Activated T-helper 2 cell treated with anti-CD3 and anti-CD28 coated beads, Interferon-gamma antibody, Interleukin-2, Interleukin-4, amounts not matched to agents 10 μg/mL and 5 μg/mL and 100 μg/mL, durations not matched to agents 14 hours and 24 hours and 36 hours (primary cell): ENCODE results near the gene RHBDD1. TPM values are rescaled to one million over a fixed set of nuclear protein-coding genes. Genes with fewer than 3 reads are reported as not detected.
"Not testable (repeated sequence)": the region's sequence is repeated elsewhere in the genome, so short reads cannot be mapped to it uniquely, and the experiment has no call there.

ENCODE experiments used
- DNase-seq: peaks from one replicate; pipeline ENCODE4 v3.0.0; 2021; ENCODE audit warnings: low spot score
- H3K27ac Mint-ChIP-seq: one replicate; pipeline ENCODE4 v1.8.0; 2021; ENCODE audit warnings: mixed read lengths
- H3K27me3 Mint-ChIP-seq: one replicate; pipeline ENCODE4 v1.8.0; 2021; ENCODE audit warnings: low read depth, mixed read lengths
- H3K36me3 Mint-ChIP-seq: one replicate; pipeline ENCODE4 v1.8.0; 2021; ENCODE audit warnings: low read depth, mixed read lengths
- H3K4me1 Mint-ChIP-seq: one replicate; pipeline ENCODE4 v1.8.0; 2021; ENCODE audit warnings: low read depth, mixed read lengths
- H3K4me3 Mint-ChIP-seq: one replicate; pipeline ENCODE4 v1.8.0; 2021; ENCODE audit warnings: low read depth, mild to moderate bottlenecking, moderate library complexity, mixed read lengths
- H3K9me3 Mint-ChIP-seq: one replicate; pipeline ENCODE4 v1.8.0; 2021; ENCODE audit warnings: mixed read lengths
- intact Hi-C: fragments of 100-400 bp; cut with micrococcal nuclease; formaldehyde crosslinking; loops from one replicate; pipeline ENCODE4 v1.15.1; 2023
- total RNA-seq: library from RNA; stranded (reverse); gene quantifications from 2 replicates; pipeline ENCODE4 v1.2.3, GENCODE V29; 2022

The RHBDD1 gene
- total RNA-seq, 1 donor from 2014 or later = 40.9 TPM

GRCh38 chr2:226837787-226838603 is 2.1 kb downstream of the RHBDD1 start:
- H3K9me3 Mint-ChIP-seq = peaks cover 11% of the 10 kb centered on the region
- H3K36me3 Mint-ChIP-seq = peaks cover 62% of the 10 kb centered on the region
- peaks cover 56% of the 10 kb centered on the region for H3K4me1 Mint-ChIP-seq
- peak overlapping the region; percentile 92 for H3K4me3 Mint-ChIP-seq
- H3K27me3 Mint-ChIP-seq = no peaks in the 10 kb centered on the region
- H3K27ac Mint-ChIP-seq = peak overlapping the region; percentile 98
- intact Hi-C loops = loop anchor here (2.0 to 5.0 kb wide), 6 partner anchors 47 to 1911 kb away; no protein-coding TSS in a partner anchor
- no peak for DNase-seq

GRCh38 chr2:226838722-226839121 is 2.9 kb downstream of the RHBDD1 start:
- intact Hi-C loops = loop anchor here (5.0 kb wide), 4 partner anchors 159 to 1911 kb away; no protein-coding TSS in a partner anchor
- Mint-ChIP-seq H3K4me3 (peak overlapping the region; percentile 92), H3K27me3 (no peaks in the 10 kb centered on the region), H3K36me3 (peaks cover 63% of the 10 kb centered on the region), H3K9me3 (peaks cover 11% of the 10 kb centered on the region), H3K27ac (peak overlapping the region; percentile 98), H3K4me1 (peaks cover 56% of the 10 kb centered on the region)
- DNase-seq = no peak

GRCh38 chr2:226839161-226839560 is 3.3 kb downstream of the RHBDD1 start:
- H3K4me3 Mint-ChIP-seq = peak overlapping the region; percentile 92
- peaks cover 11% of the 10 kb centered on the region for H3K9me3 Mint-ChIP-seq
- H3K4me1 Mint-ChIP-seq = peaks cover 55% of the 10 kb centered on the region
- no peaks in the 10 kb centered on the region for H3K27me3 Mint-ChIP-seq
- intact Hi-C loops = loop anchor here (5.0 kb wide), 4 partner anchors 158 to 1912 kb away; no protein-coding TSS in a partner anchor
- DNase-seq = no peak
- peak overlapping the region; percentile 98 for H3K27ac Mint-ChIP-seq
- H3K36me3 Mint-ChIP-seq = peaks cover 62% of the 10 kb centered on the region

- no peaks in the 10 kb centered on the region for H3K27me3 Mint-ChIP-seq
- intact Hi-C loops = loop anchor here (5.0 kb wide), 4 partner anchors 157 to 1913 kb away; no protein-coding TSS in a partner anchor
- H3K27ac Mint-ChIP-seq = no peak overlapping the region
- H3K4me1 Mint-ChIP-seq = peaks cover 51% of the 10 kb centered on the region
- peaks cover 59% of the 10 kb centered on the region for H3K36me3 Mint-ChIP-seq
- peak overlapping the region; percentile 39 for H3K4me3 Mint-ChIP-seq
- H3K9me3 Mint-ChIP-seq = peaks cover 11% of the 10 kb centered on the region
- DNase-seq = no peak
These were observed 4.1 kb downstream of the RHBDD1 start for GRCh38 chr2:226839951-226840350.

- intact Hi-C loops, H3K27ac Mint-ChIP-seq, DNase-seq, H3K27me3 Mint-ChIP-seq, H3K4me3 Mint-ChIP-seq: not testable (repeated sequence)
- Mint-ChIP-seq H3K9me3 (peaks cover 11% of the 10 kb centered on the region), H3K36me3 (peaks cover 53% of the 10 kb centered on the region), H3K4me1 (peaks cover 43% of the 10 kb centered on the region)
These were observed 7.1 kb downstream of the RHBDD1 start for GRCh38 chr2:226843001-226843400.

GRCh38 chr2:226845386-226846116 is 9.7 kb downstream of the RHBDD1 start:
- H3K36me3 Mint-ChIP-seq = peaks cover 32% of the 10 kb centered on the region
- H3K4me1 Mint-ChIP-seq = peaks cover 26% of the 10 kb centered on the region
- H3K4me3 Mint-ChIP-seq = no peak overlapping the region
- no peaks in the 10 kb centered on the region for H3K27me3 Mint-ChIP-seq
- intact Hi-C loops = no loop called here
- DNase-seq = no peak
- H3K9me3 Mint-ChIP-seq = peaks cover 11% of the 10 kb centered on the region
- no peak overlapping the region for H3K27ac Mint-ChIP-seq

- Mint-ChIP-seq H3K27me3 (no peaks in the 10 kb centered on the region), H3K4me1 (peaks cover 17% of the 10 kb centered on the region), H3K36me3 (peaks cover 20% of the 10 kb centered on the region), H3K27ac (no peak overlapping the region), H3K9me3 (peaks cover 8% of the 10 kb centered on the region), H3K4me3 (no peak overlapping the region)
- no peak for DNase-seq
- intact Hi-C loops = no loop called here
These were observed 11.2 kb downstream of the RHBDD1 start for GRCh38 chr2:226847090-226847489.

- Mint-ChIP-seq H3K9me3 (peaks cover 4% of the 10 kb centered on the region), H3K4me1 (peaks cover 16% of the 10 kb centered on the region), H3K27ac (no peak overlapping the region), H3K4me3 (no peak overlapping the region), H3K27me3 (no peaks in the 10 kb centered on the region), H3K36me3 (peaks cover 15% of the 10 kb centered on the region)
- intact Hi-C loops = no loop called here
- DNase-seq = no peak
These were observed 11.7 kb downstream of the RHBDD1 start for GRCh38 chr2:226847511-226847910.

GRCh38 chr2:226849349-226849748 is 13.5 kb downstream of the RHBDD1 start:
- Mint-ChIP-seq H3K27me3 (no peaks in the 10 kb centered on the region), H3K36me3 (no peaks in the 10 kb centered on the region), H3K4me3 (no peak overlapping the region), H3K27ac (no peak overlapping the region), H3K4me1 (peaks cover 5% of the 10 kb centered on the region), H3K9me3 (no peaks in the 10 kb centered on the region)
- intact Hi-C loops = no loop called here
- DNase-seq = no peak

GRCh38 chr2:226850024-226850423 is 14.2 kb downstream of the RHBDD1 start:
- H3K4me3 Mint-ChIP-seq = no peak overlapping the region
- H3K27me3 Mint-ChIP-seq = no peaks in the 10 kb centered on the region
- no peaks in the 10 kb centered on the region for H3K36me3 Mint-ChIP-seq
- no peak for DNase-seq
- H3K27ac Mint-ChIP-seq = no peak overlapping the region
- intact Hi-C loops = no loop called here
- H3K4me1 Mint-ChIP-seq = peaks cover 5% of the 10 kb centered on the region
- H3K9me3 Mint-ChIP-seq = no peaks in the 10 kb centered on the region

- Mint-ChIP-seq H3K4me1 (no peaks in the 10 kb centered on the region), H3K36me3 (no peaks in the 10 kb centered on the region), H3K4me3 (no peak overlapping the region), H3K27me3 (no peaks in the 10 kb centered on the region), H3K27ac (no peak overlapping the region), H3K9me3 (no peaks in the 10 kb centered on the region)
- intact Hi-C loops = no loop called here
- no peak for DNase-seq
These were observed 19.9 kb downstream of the RHBDD1 start for GRCh38 chr2:226855787-226856186.

- H3K27me3 Mint-ChIP-seq = no peaks in the 10 kb centered on the region
- no peaks in the 10 kb centered on the region for H3K9me3 Mint-ChIP-seq
- H3K4me3 Mint-ChIP-seq = no peak overlapping the region
- no peak overlapping the region for H3K27ac Mint-ChIP-seq
- intact Hi-C loops = no loop called here
- DNase-seq = no peak
- H3K4me1 Mint-ChIP-seq = peaks cover 11% of the 10 kb centered on the region
- peaks cover 14% of the 10 kb centered on the region for H3K36me3 Mint-ChIP-seq
These were observed 24.2 kb downstream of the RHBDD1 start for GRCh38 chr2:226860087-226860486.

GRCh38 chr2:226862623-226863022 is 26.8 kb downstream of the RHBDD1 start:
- Mint-ChIP-seq H3K36me3 (peaks cover 21% of the 10 kb centered on the region), H3K4me1 (peaks cover 11% of the 10 kb centered on the region), H3K4me3 (no peak overlapping the region), H3K27me3 (no peaks in the 10 kb centered on the region), H3K9me3 (no peaks in the 10 kb centered on the region), H3K27ac (no peak overlapping the region)
- no peak for DNase-seq
- intact Hi-C loops = no loop called here
